Mesenteric fat pad (tissue), 1 donor: Measurements from ENCODE around the gene PLEKHB2. TPM values are rescaled to one million over a fixed set of nuclear protein-coding genes. Genes with fewer than 3 reads are reported as not detected.
"Not testable (repeated sequence)": the region's sequence is repeated elsewhere in the genome, so short reads cannot be mapped to it uniquely, and the experiment has no call there.

Source experiments
- DNase-seq: peaks from one replicate; pipeline ENCODE4 v3.0.0-alpha.2; 2020; ENCODE audit warnings: low spot score
- total RNA-seq: library from RNA; stranded (reverse); fragmentation: NEBNext Ultra II Directional; extraction: Animal tissue kit (Norgen Biotek cat#: 25700); gene quantifications from one replicate; pipeline ENCODE4 v1.2.1, GENCODE V29; 2021
- donor health status: DM: yes; HTN: yes; CAD: no.

PLEKHB2 gene
- total RNA-seq, 1 donor from 2014 or later = 68.2 TPM

DNA sequence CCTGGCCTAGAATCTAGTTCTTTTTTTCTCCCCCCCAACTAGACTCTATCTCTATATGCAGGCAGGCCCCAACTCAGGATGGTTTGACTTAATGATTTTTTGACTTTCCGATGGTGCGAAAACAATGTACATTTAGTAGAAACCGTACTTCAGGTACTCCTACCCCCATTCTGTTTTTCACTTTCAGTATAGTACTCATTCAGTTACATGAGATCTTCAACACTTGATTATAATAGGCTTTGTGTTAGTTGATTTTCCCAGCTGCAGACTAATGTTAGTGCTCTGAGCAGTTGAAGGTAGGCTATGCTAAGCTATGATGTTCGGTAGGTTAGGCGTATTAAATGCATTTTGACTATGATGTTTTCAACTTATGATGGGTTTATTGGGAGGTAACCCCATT is 37.7 kb downstream of the PLEKHB2 start:
- no peak for DNase-seq

DNA sequence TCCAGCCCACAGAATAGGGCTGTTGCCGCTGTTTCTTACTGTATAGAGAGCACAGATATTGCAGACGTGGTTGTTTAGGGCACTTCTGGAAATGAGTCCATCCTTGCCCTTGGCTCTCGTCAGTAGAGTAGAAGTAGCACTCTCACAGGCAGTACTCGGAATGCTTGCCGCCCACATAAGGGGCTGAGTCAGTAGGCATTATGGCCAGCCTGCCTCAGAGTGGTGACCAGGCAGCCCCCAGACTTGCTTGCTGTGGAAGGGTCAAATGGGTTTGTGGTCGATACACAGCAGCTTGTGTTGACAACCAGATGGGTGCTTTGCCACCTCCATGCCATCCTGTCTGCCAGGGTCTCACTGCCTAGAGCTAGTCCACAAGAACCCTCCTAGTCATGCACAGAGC is 38.7 kb downstream of the PLEKHB2 start:
- DNase-seq = no peak

DNA sequence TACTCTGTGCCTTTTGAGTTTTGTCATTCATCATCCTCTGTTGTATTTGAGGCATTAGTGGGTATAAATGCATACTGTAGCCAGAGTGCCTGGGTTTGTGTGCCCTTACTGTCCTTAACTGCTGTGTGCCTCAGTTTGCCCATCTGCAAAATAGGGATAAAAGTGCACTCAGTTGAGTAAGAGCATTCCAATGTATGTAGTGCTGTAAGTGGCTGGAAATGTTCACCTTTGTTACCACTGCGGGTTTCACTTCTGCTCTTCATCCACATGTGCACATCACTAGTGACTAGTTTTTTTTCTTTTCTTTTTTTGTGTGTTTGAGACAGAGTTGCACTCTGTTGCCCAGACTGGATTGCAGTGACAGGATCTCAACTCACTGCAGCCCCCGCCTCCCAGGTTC is 39.9 kb downstream of the PLEKHB2 start:
- DNase-seq = no peak

DNA sequence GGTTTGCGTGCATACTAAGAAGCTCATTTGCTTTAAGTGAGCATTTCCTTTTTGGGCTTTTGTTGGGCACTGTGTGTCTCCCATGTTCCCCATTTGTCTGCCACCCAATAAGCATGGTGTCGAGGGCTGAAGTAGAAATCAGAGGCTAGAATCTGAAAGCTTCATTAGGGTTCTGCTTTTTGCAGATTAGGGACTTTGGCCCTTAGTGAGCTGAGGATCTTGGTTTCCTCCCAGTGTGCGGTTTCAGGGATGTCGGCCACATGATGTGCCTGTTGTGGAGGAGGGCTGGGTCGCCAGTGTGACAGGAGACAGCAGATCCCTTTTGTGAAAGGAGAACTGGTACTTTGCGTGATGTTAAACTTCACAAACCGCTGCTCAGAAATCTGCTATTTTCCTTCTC is 41.1 kb downstream of the PLEKHB2 start:
- no peak for DNase-seq

DNA sequence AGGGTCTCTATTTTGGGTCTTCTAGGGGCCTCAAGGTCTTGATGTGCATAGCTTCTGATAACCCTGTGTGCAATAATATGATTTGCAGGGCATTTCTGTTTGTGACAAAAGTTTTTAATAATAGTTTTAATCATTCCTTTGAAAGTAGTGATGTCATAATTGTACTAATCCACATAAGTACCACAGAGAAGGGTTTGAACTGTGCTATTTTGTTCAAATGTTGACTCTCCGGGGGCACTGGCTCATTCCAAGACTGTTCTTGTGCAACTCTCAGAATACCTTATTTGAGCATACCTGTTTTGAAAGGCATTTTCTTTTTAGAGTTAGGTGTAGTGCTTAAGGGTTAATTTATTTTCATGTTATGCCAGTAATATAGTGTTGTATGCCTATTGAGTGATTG is 41.6 kb downstream of the PLEKHB2 start:
- DNase-seq = no peak

DNA sequence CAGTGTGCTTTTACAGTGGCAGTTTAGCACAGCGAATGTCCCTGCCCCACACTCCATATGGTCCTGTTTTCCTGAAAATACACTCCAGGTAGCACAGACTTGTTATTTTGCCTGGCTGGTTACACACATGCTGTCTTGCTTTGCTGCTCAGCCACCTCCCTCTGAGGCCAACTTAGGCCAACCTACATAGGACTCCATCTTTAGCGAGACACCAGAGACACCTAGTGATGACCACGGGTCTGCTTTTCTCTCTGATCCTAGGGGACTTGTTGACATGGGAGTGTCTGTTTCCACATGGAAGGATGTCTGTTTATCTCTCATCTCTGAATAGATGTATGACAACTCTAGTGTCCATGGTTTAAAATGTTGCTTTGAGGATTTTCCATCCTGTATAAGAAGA is 43.3 kb downstream of the PLEKHB2 start:
- DNase-seq = no peak

DNA sequence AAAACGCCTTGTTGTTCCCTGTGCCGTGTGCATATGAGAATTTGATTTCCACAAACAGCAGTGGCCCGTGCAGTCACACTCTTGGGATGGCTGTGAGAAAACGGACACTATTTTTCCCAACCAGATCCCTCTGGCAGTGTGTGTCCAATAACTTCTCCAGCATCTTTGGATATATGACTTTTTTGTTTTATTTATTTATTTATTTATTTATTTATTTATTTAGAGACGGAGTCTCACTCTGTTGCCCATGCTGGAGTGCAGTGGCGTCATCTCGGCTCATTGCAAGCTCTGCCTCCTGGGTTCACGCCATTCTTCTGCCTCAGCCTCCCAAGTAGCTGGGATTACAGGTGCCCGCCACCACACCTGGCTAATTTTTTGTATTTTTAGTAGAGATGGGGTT is 45.0 kb downstream of the PLEKHB2 start:
- not testable (repeated sequence) for DNase-seq

DNA sequence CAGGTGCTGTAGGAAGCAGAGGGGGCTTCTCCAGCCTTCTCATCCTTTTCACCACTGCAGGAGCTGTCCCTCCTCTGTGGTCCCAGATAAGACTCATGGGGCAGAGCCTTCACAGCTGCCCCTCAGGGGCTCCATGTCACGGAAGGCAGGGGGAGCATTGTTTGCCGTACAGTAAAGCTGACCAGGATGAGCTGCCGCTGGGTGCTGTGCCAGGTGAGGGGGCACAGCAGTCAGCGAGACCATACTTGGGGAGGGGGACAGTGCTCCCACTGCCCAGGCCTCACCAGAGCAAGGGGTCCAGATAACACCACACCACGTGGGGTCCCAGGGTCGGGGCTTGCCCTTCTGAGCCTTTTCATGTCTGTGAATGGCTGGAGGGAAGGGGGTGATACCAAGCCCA is 46.3 kb downstream of the PLEKHB2 start:
- no peak for DNase-seq

DNA sequence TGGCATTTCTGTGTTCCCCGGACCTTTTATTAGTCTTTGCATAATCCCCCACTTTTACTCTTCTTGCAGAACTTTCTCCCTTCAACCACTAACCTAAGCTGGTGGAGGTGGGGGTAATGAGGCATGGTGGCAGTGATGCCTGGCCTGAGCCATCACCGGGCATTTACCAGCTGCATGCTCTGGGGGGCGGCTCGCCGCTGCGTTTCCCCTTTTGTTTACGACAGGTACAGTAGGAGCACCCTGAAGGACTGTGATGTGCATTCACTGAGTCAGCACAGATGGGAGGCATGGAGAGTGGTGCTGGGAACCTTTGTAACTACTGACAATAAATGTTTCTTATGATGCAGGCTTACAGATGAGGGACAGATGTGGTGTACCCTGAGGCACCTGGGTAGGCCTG is 46.9 kb downstream of the PLEKHB2 start:
- DNase-seq = no peak

DNA sequence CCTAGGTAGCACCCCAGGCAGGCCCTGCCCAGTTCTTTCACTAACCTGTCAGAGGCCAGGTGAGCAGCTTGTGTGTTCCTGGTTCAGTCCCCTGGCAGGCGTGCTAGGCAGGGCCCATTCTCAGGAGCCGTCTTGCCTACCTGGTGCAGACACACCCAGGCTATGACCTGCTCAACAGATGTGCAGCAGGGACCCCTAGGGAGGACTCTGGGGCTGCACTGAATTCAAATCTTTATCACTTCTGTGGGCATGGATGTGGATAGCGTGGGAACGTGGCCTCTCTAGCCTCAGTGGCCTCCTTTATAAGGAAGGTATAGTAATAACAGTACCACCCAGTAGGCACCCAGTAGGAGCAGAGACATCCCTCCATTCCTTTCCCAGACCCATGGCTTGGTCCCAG is 48.4 kb downstream of the PLEKHB2 start:
- DNase-seq = no peak

DNA sequence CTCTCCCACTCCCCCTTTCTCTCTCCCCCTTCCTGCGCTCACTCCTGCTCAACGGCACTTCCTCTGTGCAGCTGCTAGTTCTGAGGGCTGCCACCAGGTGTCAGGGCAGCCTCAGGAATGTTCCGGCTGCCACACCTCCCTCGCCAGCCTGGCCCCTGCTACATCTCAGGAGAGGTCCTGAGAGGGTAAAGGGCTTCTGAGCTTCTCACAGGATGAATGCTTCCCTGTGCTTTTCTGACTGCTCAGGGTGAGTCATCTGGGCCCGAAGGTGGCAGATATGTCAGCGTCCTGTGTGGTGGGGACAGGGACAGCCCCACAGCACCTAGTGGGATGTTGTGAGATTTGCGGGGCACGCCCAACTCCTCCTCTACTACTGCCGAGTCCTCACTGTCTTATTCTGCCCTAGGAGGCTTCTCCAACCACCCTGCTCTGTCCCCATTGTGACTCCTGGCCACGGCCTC is 49.0 kb downstream of the PLEKHB2 start:
- DNase-seq = no peak

DNA sequence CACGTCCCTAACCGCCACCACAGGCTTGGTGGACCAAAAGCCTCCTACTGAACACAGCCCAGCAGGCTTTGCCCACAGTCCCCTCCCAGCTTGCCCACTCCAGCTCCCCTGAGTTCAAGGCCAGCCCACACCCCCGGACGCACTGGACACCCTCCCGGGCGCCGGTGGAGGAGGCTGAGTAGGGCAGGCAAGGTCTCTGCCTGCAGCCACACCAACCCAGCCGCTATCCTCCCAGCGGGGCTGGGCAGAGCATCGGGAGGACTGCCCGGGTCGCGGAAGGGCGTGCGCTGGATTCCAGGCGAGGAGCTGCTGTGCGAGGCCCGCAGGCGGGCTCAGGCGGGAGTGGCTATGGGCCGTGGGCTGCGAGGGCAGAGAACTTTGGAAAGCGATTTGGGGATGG is 49.5 kb downstream of the PLEKHB2 start:
- DNase-seq = no peak

DNA sequence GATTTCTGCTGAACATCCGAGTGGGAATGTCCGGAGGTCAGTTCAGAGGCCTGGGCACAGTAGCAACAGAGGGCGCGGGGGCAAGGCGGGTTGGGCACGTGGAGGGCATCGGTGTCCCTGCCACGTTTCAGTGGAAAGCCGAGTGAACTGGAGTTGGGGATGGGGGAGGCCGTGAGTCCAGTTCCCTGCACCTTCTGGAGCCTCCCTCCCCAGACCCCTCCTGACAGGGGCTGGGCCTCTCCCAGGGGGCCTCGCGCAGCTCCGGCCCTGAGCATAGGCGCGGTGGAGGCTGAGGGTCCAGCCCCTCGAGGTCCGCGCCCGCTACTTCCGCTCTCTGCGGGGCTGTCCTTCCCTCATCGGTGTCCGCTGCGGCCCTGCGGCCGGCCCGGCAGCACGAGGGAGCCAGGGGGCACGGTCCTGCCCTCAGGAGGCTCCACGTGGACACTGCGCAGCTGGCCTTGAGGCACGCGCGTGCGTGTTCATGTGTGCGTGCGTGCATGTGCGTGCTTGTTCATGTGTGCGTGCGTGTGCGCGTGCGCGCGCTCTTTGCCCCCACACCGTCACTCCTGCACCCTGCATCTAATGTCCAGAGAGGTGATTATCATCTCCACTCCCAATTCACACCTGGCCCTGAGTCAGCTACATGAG is 50.2 kb downstream of the PLEKHB2 start:
- no peak for DNase-seq

DNA sequence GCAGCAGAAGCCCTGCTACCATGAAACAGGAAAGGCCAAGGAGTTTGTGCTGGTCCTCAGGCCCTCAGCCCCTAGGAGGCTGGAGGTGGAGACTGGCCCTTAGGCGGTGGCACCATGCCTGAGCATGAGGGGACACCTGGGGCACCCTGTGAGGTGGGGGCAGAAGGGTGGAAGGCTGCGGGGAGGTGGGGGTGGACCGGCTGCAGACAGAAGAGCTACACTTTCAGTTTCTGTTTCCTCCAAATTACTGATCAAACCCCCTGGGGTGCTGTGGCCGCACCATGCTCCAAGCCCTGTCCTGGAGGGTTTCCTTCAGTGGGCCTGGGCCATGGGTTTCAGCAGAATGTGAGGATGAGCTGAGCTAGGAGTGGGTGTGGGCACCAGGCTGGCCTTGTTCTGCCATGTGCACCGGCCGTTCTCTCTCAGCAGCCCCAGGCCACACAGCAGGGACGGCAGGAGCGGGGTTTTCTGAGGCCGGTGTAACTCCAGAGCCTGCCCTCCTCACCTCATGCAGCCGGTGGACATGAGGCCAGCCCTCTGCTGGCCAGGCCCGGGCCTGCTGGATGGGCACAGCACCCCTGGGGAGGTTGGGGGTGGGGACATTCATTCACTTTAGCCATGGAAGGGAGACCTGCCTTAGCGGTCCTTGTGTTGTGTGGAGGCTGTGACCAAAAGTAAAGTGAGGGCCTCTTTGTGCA is 51.5 kb downstream of the PLEKHB2 start:
- no peak for DNase-seq

DNA sequence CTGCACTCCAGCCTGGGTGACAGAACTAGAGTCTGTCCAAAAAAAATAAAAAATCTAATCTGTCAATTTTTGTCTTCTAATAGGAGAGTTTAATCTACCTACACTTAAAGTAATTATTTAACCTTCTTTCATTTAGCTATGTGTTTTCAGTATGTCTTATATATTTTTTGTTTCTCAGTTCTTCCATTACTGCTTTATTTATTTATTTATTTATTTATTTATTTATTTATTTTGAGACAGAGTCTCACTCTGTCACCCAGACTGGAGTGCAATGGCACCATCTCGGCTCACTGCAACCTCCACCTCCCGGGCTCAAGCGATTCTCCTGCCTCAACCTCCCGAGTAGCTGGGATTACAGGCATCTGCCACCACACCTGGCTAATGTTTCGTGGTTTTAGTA is 60.4 kb downstream of the PLEKHB2 start:
- DNase-seq = not testable (repeated sequence)

DNA sequence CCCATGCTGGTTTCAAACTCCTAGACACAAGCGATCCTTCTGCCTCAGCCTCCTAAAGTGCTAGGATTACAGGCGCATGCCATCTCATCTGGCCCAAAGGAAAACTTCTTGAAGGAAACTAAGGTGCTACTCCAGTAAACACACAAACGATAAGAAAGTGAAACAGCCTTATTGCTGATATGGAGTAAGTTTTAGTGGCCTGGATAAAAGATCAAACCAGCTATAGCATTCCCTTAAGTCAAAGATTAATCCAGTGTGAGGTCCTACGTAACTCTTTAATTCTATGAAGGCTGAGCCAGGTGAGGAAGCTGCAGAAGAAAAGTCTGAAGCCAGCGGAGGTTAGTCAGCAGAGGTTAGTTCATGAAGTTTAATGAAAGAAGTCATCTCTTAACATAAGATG is 63.4 kb downstream of the PLEKHB2 start:
- DNase-seq = no peak

DNA sequence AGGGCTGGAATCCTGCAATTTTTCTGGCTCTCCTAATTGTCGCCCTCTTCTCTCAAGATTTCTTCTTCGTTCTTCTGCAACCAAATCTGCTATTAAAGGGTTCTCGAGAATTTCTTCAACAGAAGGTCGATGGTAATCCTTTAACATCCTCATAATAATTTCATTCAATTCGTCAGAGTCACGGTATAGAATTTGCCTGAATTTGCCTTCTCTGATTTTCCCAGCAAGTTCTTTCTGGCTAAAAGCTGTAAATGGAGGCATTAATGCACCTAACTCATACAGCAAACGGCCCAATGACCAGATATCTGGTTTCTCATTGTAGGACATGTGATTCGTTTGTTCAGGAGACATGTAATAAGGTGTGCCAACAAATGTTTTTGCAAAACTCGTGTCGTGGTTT is 72.9 kb downstream of the PLEKHB2 start:
- not testable (repeated sequence) for DNase-seq

DNA sequence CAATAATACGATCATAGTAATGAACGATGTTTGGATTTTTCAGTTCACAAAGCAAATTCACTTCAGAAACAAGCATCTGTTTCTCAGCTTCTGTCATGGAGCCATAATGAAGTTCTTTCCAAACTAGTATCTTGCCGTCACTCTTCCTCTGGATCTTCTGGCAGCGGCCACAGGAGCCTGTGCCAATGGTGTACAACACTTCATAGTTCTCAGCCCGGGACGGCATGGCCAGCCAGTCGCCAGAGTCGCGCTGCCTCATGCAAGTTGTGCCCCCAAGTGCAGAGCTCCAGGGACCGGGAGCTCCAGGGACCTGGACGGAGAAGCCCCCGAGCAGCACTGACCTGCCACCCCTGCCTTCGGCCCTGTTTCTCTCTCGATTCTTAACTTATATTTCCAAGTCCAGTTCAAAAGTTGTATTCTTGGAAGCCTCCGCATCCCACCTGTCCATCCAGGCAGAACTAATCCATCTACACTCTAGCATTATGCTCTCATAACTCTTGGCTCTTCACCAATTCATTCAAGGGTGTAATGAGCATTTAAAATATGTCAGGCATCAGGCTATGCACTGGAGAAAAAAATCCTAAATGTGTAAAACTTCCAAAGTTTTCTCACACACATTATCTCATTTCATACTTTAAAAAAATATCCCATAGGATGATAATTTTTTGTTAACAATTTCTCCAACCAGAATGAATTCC is 73.7 kb downstream of the PLEKHB2 start:
- DNase-seq = not testable (repeated sequence)

DNA sequence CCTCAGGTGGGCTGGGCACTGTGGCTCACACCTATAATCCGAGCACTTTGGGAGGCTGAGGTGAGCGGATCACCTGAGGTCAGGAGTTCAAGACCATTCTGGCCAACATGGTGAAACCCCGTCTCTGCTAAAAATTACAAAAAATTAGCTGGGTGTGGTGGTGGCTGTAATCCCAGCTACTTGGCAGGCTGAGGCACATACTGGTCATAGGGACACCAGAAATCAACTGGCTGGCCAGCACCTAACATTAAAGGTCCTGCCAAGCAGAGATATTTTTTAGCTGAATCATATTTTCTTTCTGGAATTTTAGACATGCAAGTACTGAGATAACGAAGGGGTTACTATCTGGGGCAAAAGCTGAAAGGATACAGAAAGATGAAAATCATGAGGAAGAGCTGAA is 76.3 kb downstream of the PLEKHB2 start:
- not testable (repeated sequence) for DNase-seq

DNA sequence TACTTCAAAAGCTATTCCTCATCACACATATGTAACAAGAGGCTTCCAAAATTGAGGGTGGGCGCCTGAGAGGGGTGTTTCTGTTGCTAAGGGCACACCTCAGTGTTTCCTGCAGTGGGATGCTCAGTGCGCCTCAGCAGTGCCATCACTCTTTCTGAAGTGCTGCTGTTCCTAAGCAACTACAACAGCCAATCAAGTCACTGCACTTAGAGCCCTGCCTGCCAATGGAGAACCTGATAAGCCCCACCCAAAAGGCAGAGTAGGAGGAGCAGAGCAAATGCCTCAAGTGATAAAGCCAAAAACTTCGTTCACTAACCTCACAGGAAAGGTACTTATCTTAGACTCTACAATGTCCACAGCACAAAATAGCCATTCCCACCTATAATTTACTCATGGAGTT is 88.3 kb downstream of the PLEKHB2 start:
- not testable (repeated sequence) for DNase-seq

DNA sequence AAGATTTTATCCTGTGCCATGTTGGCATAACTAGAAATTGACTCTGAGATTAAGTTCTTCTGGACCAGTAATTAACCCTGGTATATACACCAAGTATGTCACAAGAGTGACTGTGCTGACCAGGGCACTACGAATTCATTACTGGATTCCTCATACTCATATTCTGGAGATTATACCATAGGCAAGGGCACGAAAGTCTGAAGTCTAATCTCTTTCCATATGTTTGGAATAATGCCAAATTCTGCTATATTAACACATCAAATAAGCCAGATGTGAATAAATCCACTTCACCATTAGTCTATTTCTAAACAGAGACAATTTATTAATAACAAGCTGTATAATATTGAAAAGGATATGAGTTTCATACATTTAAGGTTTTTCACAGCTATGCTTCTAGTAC is 91.0 kb downstream of the PLEKHB2 start:
- DNase-seq = not testable (repeated sequence)
